Glomerular visceral epithelial cell (primary cell): Measurements from ENCODE around the gene CHRNG.

ENCODE experiments used
- DNase-seq: peaks from one replicate; pipeline ENCODE4 v3.0.0-alpha.2; 2016; ENCODE audit errors: extremely low spot score

CHRNG gene

DNA sequence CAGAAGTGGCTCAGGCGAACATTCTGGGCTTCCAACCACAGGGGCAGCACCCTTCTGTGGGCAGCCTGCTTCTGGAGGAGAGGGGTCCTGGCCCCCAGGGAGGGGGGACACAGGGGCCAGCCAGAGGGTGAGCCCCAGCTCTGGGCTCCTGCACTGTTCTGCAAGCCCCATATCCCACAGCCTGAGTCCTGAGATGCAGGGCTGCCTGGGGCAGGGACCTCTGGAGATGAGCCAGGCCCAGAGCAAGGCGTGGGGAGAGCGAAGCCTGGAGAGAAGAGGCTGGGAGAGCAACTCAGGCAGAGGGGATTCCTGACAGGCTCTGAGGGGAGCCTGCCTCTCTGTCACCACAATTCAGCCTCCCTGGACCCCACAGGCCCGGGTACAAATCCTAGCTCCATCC, 32.8 kb upstream of the CHRNG start:
- DNase-seq, result no peak

DNA sequence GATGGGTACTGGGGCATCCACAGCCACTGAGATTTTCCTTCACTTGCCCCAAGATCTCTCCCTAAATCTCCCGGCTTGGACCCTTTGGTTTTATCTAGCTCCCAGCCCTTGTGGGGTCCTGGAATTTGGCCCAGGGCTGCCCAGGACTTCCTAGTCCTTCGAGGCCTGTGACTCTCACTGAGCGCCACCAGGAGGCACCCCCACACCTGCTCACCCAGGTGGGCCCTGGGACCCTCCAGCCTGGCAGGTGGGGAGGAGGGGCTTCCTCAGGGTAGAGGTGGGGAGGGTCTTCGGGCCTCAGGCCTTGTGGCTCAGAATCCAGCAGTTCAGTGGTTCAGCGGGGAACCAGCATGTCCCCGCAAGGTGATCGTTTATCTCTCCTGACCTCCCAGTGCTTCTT, 31.2 kb upstream of the CHRNG start:
- no peak for DNase-seq

DNA sequence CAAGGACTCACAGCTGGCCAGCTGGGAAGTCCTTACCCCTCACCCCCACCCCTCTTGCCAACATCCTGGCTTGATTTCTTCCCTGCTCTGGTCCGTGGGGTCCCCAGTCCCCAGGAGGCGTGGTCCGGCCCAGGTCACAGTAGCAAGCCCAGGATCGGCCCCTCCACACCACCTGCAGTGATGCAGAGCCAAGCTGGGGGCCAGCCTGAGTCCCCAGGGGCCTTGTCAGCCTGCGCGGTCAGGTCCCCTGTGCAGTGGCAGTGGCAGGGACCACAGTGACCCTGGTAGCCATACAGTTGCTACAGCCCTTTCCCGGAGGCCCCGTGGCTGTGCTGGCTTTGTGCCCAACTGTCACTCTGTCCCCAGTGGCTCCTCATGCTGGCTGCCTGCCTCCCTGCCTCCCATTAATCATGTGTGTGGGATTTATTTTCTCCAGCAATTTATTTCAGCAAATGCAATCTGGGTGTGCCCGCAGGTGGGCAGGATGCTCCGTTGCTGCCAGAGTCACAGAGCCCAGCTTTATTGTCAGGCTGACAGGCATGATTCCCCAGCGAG, 28.1 kb upstream of the CHRNG start:
- DNase-seq, result no peak

DNA sequence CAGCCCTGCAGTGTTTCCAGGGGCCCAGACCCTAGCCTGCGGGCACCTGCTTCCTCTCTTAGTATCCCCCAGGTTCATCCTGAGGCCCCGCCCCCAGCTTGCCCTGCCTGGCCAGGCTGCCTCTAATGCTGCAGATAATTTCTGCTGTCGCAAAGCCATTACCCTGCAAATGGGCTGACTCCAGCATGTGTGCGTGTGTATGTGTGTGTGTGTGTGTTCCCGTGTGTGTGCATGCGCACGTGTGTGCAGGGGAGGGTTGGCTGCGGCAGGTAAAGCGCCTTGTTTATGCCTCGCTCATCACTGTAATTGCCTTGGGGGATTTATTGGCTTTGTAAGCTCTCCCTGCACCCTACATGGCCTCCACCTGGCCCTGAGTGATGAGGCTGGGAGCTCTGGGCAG, 26.9 kb upstream of the CHRNG start:
- DNase-seq, result no peak

DNA sequence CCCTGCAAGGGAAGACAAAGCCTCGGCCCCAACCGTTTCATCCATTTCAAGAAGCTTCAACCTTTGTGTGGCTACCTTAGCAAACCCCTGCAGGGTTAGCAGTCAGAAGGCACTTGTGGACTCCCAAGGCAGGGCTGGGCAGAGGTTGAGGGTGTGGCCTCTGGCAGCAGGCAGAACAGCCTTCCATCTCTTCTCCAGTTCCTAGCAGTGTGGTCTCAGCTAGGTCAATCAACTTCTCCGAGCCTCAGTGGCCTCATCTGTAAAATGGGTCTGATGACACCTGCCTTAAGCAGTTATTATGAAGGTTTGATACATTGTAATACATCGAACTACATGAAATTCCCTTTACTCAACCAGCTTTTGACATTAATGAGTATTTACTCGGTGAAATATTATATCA, 26.1 kb upstream of the CHRNG start:
- DNase-seq, result no peak

DNA sequence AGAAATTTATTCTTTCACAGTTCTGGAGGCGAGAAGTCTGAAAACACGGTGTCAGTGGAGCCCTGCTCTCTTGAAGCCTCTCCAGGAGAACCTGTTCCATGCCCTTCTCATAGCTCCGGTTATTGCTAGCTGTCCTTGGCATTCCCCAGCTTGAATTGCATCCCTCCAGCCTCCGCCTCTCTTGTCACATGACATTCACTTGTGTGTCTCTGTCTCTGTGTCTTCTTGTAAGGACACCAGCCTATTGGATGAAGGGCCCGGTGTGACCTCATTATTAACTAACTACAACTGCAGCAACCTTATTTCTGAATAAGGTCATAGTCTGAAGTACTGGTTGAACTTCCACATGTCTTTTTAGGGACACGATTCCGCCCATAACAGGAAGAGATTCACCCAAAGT, 23.9 kb upstream of the CHRNG start:
- DNase-seq, result no peak

DNA sequence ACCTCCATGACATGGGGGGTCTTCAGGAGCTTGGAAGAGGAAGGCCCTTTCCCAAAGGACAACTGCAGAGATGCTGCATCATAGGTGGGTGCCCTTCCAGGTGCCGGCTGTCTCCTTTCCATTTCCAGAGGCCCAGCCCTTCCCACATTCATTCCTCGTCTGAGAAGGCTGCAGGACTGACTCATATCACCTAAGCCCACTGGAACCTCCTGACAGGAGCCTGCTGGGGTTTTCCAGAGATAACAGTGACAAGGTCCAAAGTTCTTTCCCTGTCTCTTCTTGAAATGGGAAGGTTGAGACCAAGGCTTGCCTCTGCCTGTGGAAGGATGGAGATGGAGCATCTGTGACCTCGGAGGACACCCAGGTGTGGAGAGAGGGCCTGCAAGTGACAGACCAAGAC, 22.9 kb upstream of the CHRNG start:
- DNase-seq, result no peak

DNA sequence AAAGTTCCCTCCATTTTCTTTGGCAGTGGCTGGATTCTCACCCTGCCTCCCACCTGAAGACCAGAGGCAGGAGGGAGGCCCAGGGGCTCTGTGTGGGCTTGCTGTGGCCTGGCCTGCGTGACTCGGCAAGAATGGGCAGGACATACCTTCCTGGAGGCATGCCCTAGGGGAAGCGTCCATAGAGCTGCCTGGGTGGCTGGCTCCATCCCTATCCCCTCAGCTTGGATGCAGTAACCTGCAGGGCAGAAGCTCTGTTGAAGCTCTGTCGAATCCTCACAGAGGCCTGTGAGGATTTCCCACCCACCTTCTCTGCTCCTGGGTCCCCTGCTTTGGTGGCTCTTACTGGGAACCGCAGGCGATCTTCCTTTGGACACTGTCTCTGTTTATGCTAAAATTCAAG, 20.6 kb upstream of the CHRNG start:
- DNase-seq, result no peak

DNA sequence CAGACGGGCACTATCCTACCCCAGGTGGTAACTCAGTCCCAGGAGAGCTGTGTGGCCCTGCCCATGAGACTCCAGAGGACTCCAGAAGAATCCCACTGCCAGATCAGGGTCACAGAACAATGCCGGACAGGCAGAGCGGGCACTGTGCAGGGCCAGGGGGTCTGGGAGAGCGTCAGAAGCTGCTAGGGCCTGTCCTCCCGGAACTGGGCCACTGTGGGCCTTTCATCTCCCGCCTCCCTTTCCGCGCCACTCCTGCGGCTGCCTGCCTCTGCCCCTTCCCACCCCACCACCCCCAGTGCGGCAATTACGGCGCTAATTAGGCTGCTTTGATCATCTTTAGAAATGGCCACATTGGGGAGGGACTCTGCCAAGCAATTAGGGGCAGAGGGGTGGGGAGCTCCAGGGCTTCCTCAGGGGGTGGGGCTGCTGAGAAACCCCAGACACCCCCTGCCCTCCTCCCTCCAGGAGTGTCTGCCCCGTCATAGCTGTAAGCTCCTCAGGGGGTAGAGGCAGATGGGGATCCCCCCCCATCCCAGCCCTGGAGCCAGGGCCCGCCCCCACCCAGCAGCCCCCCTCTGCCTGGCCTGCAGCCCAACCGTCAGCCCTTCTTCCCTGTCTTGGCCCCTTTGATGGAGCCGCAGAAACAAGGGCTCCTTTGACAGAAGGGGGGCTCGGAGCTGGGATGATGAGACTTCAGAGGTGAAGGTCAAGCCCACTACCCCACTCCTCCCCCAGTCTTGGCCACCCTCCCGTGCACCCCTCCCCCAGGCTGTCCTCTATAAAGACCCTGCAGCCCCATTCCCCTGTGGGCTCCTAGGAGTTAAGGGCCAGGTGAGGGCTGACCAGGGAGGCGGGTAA, 19.7 kb upstream of the CHRNG start, which contains the start of gene PRSS56:
TSS of gene PRSS56 (plus strand) at position 808 of the 858 bp plus-strand sequence. CDS start 211 bp downstream, outside the sequence.
- DNase-seq, result no peak

DNA sequence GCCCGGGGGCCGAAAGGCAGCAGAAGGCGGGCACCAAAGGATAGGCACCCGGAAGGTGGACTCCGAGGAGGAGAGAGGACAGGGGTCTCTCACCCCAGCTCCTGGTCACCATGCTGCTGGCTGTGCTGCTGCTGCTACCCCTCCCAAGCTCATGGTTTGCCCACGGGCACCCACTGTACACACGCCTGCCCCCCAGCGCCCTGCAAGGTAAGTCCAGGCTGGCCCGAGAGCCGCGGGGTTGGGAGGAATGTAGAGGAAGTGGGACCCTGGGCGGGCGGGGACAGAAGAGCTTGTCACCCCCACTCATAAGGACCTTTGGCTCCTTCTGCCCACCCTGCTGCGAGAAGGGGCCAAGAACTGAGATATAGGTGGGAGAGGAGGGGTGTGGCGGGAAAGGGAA, 19.0 kb upstream of the CHRNG start:
- no peak for DNase-seq

DNA sequence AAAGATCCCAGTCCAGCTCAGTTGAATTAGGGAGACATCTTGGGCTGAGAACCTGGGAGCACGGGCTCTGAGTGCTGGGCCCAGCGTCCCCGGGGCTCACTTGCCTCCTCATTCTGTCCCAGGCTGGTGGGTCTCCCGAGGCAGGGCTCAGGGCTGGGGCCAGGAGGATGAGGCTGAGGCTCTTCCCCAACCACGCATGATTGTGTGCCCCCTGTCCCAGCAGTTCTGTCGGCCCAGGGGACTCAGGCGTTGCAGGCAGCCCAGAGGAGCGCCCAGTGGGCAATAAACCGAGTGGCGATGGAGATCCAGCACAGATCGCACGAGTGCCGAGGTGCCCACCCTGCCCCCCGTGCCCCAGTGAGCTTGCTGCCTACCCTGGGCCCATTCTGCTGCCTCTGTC, 18.4 kb upstream of the CHRNG start:
- DNase-seq, result no peak

DNA sequence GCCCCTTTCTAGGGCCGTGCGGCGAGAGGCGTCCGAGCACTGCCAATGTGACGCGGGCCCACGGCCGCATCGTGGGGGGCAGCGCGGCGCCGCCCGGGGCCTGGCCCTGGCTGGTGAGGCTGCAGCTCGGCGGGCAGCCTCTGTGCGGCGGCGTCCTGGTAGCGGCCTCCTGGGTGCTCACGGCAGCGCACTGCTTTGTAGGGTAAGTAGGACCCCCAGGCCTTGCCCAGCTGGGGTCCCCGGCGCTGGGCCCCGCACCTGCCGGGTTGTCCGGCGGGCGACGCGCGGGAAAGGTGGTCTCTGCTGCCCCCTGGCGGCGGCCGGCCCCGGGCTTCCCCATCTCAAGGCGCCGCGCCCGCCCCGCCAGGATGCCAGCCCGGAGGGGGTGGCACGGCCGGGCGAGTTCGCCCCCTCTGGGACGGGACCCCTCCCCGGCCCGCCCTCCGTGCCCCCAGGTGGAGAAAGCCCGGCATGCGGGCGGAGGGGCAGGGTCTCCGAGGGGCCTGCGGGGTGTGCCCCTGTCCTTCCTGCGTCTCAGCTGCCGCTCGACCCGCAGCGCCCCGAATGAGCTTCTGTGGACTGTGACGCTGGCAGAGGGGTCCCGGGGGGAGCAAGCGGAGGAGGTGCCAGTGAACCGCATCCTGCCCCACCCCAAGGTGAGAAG, 17.4 kb upstream of the CHRNG start:
- DNase-seq, result peak; percentile 49

DNA sequence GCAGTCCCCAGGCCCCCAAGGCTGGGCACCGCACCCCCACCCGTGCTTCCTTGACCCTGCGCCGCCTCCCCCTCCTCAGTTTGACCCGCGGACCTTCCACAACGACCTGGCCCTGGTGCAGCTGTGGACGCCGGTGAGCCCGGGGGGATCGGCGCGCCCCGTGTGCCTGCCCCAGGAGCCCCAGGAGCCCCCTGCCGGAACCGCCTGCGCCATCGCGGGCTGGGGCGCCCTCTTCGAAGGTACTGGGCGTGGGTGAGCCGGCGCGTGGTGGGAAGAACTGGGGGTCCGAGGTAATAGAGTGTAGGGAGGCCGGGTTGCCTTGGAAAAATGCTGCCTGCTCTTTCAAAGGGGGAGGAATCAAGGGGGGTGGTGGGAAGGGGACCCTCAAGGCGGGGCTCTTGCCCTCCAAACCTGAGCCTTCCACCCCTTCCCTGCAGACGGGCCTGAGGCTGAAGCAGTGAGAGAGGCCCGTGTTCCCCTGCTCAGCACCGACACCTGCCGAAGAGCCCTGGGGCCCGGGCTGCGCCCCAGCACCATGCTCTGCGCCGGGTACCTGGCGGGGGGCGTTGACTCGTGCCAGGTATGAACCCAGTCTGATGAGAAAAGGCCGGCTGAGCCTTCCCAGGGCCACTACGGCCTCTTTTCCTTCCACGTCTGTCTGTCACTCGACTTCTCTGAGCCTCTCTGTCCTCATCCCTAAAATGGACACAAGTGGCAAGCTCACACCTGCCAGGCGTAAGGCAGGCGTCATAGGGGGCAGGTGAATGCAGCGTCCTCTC, 16.7 kb upstream of the CHRNG start:
- no peak for DNase-seq

DNA sequence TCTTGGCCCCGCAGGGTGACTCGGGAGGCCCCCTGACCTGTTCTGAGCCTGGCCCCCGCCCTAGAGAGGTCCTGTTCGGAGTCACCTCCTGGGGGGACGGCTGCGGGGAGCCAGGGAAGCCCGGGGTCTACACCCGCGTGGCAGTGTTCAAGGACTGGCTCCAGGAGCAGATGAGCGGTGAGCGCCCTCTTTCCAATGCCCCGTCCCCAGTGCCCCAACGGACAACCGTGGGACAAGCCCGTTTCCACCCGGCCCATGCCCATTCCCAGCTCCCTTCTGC, 16.1 kb upstream of the CHRNG start:
- DNase-seq, result no peak

DNA sequence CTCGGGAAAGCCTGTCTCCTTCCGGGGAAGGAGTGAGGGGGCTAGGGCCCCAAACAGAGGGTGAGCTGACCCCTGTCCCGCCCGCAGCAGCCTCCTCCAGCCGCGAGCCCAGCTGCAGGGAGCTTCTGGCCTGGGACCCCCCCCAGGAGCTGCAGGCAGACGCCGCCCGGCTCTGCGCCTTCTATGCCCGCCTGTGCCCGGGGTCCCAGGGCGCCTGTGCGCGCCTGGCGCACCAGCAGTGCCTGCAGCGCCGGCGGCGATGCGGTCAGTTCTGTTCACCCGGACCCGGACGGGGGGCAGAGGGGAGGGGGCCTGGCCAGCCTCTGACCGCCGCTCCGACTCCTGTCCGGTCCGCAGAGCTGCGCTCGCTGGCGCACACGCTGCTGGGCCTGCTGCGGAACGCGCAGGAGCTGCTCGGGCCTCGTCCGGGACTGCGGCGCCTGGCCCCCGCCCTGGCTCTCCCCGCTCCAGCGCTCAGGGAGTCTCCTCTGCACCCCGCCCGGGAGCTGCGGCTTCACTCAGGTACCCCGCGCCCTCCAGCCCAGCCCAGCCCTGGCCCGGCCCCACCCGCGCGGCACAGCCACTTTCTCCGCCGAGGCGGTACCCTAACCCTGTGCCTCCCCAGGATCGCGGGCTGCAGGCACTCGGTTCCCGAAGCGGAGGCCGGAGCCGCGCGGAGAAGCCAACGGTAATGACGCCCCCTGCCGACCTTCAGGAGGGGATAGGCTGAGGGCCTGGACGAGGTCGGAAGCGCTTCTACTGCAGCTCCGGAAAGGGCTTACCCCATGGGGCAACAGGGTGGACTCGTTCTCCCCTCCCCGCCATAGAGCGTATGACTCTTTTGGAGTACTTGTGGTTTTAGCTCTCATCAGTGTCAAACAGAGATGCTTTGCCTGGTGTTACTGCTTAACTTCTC, 15.6 kb upstream of the CHRNG start:
- peak; percentile 25 for DNase-seq

DNA sequence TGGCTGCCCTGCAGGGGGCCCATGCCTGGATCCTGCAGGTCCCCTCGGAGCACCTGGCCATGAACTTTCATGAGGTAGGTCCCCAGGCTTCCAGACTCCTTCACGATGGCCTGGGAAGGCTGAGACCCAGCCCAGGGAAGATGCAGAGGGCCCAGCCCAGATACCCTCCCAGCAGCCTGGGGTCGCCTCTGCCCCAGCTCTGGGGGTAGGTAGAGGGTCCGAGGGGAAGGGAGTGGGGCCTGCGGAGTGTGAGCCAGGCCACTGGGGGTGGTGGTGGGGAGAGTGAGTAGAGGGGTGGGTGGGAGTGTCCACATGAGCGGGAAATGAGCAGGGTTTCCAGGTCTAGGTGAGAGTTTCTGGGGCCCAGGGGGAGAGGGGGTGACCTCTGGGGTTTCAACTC, 14.7 kb upstream of the CHRNG start:
- no peak for DNase-seq

DNA sequence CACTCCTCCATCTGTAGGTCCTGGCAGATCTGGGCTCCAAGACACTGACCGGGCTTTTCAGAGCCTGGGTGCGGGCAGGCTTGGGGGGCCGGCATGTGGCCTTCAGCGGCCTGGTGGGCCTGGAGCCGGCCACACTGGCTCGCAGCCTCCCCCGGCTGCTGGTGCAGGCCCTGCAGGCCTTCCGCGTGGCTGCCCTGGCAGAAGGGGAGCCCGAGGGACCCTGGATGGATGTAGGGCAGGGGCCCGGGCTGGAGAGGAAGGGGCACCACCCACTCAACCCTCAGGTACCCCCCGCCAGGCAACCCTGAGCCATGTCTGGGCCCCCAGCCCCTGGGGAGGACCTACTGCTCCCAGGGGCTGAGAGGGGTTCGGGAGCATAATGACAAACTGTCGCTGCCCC, 14.3 kb upstream of the CHRNG start:
- no peak for DNase-seq

DNA sequence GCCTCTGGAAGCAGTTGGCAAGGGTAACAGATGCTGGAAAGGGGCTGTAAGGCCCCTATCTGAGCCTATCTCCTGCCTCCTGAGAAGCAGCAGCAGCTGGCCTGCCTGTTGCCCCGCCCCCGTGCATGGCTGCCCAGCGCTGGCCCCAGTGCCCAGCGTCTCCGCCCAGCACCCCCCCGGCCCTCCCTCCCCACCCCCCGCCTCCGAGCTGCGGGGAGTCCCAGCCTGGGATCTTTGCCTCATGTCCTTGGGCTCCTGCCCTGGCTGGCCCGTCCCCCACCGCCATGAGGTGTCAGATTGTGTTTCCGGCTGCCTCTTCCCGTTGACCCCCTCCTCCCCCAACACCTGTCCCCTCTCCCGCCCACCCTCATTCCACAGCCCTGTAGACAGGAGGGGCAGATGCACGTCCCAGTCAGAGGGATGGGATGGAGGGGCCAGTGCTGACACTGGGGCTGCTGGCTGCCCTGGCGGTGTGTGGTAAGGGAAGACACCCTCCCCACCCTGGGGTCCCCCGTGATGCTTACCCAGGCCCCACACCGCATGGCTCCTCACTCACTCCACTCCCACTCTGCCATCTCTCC, 13.6 kb upstream of the CHRNG start, which contains the start of gene CHRND:
TSS of gene CHRND (plus strand) at position 370 of the 581 bp plus-strand sequence. CDS start at position 426, 56 bp downstream.
- DNase-seq, result peak; percentile 15

DNA sequence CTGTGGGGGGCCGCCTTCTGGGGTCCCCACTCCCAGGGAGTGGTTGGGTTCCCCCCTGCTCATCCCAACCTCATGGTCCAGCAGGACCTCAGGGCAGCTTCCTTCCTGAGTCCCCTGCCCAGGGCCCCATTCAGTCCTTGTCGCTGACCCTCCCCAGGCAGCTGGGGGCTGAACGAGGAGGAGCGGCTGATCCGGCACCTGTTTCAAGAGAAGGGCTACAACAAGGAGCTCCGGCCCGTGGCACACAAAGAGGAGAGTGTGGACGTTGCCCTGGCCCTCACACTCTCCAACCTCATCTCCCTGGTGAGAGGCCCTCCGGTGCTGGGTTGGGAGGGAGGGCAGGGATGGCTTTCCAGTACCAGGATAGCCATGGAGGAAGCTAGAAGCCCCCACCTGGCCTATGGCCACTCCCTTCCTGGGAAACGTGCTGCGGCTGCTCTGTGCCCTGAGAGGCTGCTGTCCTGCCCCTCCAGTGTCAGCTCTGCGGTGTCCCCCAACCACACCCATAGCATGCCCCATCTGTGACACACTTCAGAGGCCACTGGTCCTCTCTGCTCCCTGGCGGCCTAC, 13.0 kb upstream of the CHRNG start:
- DNase-seq, result no peak

DNA sequence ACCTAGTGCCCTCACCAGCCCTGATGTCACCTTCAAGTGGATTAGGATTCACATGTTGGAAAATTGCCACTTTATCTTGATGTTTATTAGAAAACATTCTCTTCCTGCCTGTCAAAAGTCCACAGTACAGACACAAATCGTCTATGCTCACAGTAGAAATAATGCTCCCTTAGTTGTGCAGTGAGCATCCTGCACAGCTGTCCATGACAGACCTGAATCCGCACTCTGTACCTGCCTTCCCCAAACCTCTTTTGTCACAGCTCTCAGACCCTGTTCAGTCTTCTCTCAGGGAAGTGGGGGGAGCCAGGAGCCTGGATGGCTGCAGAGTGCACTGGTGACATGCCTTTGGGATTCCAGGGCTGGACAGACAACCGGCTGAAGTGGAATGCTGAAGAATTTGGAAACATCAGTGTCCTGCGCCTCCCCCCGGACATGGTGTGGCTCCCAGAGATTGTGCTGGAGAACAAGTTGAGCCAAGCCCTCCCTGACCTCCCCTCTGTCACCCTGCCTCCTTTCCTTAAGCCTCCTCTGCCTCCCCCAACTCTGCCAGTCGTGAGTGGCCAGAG, 11.5 kb upstream of the CHRNG start:
- no peak for DNase-seq
